Activated CD4-positive, alpha-beta T cell treated with anti-CD3 and anti-CD28 coated beads, Interleukin-2, amount 50 U/mL, for 1 hour (primary cell): Measurements from ENCODE around the gene SLC9A9.
"Not testable (repeated sequence)": the region's sequence is repeated elsewhere in the genome, so short reads cannot be mapped to it uniquely, and the experiment has no call there.

ENCODE experiments used
- DNase-seq: peaks from one replicate; pipeline ENCODE4 v3.0.0-alpha.2; 2020

SLC9A9 gene

DNA sequence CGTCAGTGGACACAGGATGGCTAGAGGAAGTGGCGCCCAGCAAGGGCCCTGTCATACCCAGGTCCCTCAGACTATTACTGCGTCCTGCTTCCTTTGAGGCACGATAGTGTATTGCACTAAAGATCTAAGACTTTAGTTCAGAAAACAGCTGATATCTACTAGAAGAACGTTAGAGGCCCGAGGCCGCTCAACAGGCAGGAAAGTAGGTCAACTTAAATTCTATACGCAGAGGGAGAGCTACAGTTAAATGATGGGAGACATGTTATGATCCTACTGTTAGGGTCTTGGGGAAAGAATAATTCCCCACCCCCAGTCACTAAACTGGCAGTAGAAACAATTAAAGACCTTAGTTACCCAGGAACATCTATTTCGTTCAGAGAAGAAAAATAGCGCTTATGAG, 410.9 kb downstream of the SLC9A9 start:
- DNase-seq = no peak

DNA sequence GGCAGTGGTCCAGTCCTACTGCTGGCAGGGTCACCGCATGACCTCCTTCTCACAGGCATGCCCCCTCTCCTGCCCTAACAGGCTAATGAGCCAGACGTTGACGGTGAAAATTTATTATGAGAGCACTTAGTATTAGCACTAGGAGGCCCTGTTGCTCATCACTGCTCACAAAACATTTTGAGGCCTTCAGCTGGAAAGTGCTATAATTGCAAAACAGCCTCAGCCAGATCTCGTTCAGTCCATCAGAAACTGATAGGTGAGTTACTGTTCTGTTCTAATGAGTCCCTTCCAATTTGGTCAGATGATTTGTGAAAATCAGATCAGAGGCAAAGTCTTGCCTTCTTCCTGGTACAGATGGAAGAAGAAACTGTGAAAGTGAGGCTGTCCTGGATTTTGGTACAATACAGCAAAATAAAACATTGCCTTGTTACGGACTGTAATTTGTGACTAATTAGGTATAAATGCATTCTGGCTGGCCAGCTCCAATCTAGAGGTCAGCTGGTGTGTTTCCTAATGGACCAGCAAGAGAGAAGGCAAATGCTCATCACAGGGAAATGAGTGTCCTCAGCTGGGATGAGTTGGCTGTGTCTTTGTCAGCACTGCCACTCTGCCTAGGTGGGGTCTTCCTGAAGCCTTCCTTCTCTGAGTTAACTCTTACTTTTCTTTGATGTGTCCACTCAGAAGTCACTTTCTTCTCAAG, 411.9 kb downstream of the SLC9A9 start:
- no peak for DNase-seq

DNA sequence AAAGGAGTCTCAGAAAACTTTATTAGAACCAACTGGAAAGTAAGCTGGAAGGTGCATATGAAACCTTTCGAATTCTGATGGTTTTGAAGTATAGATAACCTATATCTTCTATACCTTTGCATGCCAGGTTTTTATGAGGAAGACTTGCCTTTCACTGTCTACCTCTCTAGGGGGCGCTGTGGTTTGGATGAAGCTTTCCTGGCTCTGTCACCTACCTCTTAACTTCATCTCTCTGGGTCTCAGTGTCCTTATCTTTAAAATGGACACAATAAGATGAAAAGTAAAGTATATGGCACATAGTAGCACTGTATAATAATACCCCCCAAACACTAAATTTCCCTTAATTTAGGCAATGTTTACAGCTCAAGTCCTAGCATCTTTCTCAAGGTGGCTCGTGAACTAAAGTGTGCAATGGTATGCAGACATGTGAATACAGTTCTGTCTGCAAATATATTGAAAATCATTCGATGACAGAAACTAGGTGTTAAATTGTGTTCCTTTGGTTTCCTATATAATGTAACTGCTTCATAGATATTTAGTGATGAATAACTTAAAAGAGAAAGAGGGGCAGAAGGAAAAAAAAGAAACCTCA, 414.4 kb downstream of the SLC9A9 start:
- DNase-seq = peak; percentile 5

DNA sequence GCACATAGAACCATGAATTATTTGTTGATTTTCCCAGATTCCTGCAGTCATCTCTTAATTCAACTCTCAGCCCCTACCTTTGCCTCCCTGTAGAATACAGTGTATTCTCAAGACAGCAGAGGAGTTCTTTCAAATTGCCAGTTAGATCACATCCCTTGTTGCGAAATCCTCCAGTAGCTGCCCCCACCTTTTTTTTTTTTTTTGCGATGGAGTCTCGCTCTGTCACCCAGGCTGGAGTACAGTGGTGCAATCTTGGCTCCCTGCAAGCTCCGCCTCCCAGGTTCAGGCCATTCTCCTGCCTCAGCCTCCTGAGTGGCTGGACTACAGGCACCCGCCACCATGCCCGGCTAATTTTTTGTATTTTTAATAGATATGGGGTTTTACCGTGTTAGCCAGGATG, 417.0 kb downstream of the SLC9A9 start:
- DNase-seq = not testable (repeated sequence)

DNA sequence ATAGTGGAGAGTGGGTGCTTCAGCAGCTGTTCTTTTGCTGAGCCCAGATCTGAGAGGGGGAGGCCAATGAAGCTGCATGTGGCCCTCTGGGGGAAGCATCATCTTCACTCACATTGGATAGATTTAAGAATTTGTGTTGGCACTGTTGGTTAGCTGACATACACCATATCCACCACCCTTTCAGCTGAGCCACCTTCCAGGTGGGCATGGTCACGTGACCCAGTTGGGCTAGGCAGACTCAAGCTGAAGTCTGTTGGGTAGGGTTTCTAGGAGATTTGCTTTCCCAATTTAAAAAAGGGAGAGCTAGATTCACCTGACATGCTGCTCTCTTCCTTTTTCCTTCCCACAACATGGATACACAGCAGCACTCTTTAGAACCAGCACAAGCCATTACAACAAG, 417.7 kb downstream of the SLC9A9 start:
- DNase-seq = no peak

DNA sequence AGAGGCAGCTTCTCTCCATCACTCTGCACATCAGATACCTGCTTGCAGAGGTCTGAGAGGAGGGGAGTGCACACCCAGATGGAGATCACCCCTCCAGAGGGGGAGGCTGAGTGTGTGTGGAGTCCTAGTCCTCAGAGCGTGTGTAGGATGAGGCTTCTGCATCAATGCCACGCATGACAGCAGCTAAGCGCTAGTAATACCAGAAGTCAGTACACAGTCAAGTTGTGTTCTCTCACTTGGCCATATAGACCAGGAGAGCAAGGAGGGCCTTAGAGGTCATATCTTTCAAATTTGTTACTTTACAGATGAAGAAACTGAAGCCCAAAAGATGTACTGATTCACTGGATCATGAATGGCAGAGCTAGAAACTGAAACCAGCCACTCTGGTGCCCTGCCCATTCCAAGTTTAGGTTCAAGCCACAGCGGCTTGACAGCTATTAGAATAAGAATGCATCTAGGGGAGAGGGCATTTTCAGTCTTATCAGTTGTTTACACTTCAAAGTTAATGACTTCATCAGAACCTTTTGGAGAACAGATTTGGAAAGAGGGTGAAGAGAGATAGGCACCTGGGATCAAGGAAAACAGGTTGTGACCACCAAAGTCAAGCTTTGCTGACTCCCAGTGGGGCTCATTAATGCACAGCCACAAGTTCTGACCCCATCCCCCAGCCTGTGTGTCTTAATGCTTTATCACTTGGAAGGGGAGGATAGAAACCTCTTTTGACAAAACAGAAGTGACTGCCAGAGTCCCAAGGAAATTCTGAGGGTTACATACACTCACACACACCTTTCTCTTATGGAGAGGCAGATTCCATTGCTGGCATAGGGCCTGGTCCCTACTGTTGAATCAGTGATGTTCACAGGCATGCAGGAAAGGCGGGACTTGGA, 418.4 kb downstream of the SLC9A9 start:
- DNase-seq = no peak

DNA sequence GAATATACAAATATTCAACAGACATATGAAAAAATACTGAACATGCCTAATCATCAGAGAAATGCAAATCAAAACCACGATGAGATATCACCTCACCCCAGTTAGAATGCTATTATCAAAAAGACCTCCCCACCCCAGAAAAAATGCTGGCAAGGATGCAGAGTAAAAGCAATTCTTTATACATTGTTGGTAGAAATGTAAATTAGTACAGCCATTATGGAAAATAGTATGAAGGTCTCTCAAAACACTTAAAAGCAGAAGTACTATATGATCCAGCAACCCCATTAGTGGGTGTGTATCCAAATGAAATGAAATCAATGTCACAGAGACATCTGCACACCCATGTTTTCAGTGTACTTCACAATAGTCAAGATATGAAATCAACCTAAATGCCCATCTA, 420.0 kb downstream of the SLC9A9 start:
- DNase-seq = no peak

DNA sequence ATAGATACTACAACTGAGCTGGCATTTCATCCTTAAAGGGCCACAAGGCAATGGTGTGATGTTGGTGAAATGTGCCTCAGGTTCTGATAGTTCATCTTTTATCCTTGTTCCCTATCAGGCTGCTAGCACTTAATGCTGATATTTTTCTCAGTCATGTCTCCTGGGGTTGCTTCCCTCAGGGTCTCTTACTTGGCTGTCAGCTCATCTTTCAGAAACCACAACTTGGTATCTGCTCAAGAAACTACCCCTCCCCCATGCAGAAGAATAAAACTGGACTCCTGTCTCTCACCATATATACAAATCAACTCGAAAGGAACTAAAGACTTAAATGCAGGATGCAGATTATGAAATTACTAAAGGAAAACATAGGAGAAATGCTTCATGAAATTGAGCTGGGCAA, 420.6 kb downstream of the SLC9A9 start:
- no peak for DNase-seq

DNA sequence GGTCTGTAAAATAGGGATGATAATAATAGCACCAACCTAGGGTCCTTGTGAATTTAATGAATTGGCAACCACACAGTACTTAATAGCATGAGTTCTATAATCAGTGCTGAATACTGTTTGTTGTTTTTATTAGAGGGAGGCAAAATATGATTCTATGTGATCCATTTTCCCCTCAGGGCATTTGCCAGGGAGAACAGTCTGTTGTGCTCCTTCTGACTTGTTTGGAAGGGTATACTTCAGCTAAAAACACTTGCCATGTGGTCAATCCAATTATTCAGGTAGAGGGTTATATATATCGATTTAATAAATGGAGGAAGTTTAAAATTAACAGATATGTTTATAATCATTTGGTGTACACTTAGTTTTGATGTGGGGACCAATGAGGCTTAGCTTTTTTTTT, 423.4 kb downstream of the SLC9A9 start:
- DNase-seq = no peak

DNA sequence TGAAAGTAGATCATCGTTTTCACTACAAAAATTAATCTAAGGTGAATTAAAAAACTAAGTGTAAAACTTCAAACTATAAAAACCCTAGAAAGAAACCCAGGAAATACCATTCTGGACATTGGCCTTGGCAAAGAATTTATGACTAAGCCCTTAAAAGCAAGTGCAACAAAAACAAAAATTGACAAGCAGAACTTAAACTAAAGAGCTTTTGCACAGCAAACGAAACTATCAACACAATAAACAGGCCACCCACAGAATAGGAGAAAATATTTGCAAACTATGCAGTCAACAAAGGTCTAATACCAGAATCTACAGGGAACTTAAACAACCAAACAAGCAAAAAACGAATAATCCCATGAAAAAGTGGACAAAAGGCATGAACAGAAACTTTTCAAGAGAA, 426.7 kb downstream of the SLC9A9 start:
- no peak for DNase-seq

DNA sequence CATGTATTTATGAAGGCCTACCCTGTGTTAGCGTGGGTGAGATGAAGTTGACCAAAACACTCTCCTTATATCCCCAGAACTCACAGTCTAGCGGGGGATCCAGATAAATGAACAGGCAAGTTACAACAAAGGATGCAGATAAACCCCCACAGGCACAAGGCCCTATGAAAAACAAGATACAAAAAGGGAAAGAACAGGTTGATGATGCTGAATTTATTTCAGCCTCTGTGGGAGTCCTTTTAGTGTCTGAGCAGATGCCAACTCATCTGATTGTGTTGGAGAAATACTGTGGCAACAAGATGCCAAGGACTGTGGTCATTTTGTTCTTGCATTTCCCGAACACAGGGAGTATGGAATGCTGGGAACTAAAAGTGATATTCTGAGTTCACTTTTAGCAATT, 428.7 kb downstream of the SLC9A9 start:
- DNase-seq = no peak

DNA sequence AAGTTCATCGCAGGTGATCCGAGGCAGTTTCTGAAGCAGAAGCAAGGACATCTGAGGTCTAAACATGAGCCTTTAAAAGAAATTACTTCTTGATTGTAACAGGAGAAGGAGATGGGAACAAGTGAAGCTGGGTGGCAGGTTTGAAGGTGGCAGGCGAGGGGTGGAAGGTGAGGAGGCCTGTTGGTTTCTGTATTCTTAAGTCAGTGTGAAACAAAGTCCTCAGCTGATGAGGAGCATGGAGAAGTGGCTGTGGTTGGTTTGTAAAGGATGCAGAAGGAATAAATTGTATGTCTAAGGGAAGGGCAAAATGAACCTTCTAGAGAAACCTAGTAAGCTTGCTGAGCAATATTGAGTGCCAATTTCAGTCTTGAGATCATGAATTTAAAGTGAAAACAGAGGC, 429.9 kb downstream of the SLC9A9 start:
- DNase-seq = no peak

DNA sequence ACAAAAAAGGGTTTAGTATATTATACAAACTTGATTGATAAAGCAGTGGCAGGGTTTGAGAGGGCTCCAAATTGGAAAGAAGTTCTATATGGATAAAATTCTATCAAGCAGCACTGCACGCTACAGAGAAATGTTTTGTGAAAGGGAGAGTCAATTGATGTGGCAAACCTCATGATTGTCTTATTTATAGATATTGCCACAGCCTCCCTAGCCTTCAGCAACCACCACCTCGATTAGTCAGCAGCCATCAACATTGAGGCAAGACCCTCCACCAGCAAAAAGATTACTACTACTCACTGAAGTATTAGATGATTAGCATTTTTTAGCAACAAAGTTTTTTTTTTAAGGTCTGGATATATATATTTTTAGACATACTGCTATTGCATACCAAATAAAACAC, 432.0 kb downstream of the SLC9A9 start:
- DNase-seq = no peak

DNA sequence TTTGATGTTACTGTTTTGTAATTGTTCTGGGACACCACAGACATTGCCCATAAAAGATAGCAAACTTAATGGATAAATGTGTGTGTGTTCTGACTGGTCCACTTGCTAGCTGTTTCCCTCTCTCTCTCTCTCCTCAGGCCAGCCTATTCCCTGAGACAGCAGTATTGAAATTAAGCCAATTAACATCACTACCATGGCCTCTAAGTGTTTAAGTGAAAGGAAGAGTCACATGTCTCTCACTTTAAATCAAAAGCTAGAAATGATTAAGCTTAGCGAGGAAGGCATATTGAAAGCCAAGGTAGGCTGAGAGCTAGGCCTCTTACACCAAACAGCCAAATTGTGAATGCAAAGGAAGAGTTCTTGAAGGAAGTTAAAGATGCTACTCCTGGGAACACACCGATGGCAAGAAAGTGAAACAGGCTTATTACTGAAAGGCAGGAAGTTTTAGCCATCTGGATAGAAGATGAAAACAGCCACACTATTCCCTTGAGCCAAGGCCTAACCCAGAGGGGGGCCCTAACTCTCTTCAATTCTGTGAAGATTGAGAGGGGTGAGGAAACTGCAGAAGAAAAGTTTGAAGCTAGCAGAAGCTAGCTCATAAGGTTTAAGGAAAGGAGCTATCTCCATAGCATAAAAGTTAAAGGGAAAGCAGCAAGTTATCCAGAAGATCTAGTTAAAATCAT, 433.6 kb downstream of the SLC9A9 start:
- no peak for DNase-seq

DNA sequence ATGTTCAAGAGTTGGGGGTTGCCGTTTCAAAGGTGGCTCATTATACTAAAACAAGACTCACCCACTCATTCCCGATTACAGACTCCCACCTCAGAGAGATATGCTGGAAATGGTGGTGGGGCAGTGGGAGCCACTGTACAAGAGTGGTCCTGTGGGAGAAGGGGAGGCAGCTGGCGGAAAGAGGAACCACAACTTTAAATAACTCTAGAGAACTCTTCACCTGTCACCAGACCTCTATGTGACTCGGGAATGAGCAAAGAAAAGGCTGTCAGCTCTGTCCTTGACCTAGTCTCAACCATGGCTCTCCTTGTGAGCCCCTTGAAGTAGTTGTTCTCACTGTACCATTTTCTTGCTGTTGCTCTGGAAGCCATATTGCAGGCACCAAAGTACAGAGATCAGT, 434.9 kb downstream of the SLC9A9 start:
- no peak for DNase-seq

DNA sequence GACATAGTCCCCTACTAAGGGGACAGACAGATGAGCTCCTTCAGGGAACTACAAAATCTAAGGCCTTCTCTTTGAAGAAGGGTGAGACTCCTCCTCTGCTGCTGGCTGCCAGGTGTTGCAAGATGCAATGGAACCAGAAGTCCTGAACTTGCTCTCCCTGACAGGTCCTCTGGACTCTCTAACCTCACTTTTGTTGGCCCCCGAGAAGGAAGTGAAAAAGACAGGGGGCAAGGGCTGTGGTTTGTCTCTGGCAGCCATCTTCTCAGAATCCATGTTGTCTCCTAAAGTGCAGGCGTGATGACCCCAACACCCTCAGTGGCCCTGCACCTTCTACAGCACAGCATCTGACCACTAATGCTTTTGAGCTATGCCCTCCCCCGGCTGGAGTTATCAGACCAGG, 436.2 kb downstream of the SLC9A9 start:
- DNase-seq = no peak

DNA sequence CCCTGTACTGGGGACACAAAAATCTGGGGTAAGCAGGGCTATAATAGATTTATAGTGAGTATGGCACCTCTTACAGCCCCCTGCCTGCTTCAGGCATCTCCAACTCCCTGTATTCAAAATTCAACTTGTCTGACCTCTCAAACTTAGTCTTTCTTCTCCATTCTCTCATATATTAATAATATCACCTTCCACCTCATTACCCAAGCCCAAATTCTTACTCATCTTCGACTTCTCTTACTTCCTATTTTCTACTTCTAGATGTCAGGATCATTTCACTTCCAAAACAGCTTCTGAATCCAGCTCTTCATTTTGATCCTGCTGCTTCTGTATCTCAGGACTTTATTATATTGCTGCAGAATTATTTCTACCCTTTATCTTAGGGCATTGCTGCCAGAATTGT, 438.0 kb downstream of the SLC9A9 start:
- DNase-seq = no peak

DNA sequence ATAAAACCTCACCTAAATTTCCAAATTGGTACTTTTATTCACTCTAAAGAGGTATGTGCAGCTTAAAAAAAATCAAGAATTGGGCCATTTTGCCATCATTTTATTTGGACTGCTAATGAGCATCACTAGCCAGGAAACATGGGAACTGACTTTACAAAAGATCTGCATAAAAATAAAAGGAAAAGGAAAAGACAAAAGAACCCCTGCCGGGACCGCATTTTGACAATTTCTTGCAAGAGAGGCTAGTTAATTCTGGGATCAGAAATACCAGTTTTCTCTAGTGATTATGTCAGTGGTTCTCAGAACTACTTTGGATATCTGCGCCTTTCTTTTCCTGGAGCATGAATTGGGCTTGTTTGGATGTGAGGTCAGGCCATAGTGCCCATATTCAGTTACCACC, 439.5 kb downstream of the SLC9A9 start:
- no peak for DNase-seq

DNA sequence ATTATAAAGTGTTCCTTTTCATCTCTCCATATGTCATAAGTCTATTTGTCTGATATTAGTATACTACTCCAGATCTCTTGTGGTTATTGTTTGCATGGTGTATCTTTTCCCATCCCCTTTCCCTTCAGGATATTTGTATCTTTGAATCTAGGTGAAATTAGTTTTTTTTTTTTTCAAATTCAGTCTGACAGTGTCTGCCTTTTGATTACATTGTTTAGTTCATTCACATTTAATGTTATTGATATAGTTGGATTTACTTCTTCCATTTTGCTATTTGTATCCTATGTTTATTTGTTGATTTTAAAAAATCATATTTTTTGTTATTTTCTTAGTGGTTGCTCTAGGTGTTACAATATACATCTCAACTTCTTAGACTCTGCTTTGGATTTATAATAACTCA, 445.7 kb downstream of the SLC9A9 start:
- DNase-seq = no peak

DNA sequence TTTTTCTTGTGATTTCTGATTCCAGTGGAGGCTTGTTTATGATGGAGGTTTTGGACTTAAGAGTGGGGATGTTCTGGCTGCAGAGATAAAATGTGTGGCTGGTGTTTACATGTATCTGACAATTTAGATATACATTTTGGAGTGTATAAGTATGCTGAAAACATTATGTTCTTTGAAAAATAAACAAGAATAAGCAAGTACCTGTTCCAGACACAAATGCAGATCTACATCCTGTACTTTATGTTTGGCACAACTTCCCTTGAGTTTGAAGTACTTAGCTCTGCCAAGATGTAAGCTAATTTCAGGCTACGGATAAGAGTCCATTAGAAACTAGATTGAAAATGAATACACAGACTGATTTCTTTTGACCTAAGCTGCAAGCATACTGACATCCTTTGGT, 451.5 kb downstream of the SLC9A9 start:
- no peak for DNase-seq

DNA sequence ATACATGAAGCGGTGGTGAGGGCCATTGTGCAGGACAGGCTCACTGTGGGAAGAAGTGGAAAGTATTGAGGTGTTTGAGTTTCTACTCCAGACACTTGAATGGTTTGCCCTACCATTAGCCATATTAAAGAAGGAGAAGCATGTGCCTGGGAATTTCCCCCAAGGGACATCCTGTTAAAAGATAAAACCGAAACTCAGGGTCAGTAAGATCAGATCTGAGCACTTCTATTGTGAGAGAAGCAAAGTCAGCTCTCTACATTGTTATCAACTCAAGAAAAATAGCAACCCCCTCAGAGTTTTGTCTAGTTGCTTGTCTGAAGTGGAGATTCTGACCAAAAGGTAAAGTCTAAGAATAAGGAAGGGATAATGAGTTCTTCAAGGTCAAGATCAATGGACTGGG, 458.9 kb downstream of the SLC9A9 start:
- no peak for DNase-seq

DNA sequence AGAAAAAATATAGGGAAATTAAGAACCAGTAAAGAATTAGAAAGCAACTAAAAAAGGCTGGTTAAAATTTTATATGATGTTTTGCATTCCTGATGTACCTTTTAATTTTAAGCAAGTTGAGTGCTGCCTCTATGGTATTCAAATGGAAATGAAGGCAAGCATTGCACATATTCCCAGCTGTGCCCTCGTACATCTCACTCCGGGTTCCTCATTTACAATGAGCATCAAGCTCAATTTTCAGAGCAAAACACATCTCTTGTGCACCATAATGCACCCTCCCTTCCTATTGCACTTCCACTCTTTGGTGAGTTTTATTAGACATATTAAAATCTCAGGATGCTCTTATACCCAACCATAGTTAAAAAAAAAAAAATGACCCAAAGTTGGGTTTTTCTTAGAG, 460.8 kb downstream of the SLC9A9 start:
- no peak for DNase-seq

DNA sequence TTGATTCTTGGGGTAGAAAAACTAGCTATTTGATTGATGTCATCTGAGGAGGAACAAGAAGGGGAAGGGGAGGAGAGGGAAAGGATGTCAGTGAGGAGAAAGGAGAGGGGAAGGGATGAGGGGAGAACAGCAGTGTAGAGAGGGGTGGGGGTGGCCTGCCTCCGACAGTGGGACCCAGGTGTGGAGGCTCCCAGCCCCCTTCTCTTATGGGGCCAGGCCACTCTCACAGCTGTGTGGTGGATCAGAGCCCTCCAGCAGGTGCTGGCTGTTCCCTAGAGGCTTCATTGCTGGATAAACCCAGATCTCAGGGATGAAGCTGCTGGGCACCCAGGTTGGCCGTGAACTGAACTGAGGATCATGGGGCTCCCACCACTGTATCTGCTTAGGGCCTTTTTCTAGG, 464.2 kb downstream of the SLC9A9 start:
- DNase-seq = no peak

DNA sequence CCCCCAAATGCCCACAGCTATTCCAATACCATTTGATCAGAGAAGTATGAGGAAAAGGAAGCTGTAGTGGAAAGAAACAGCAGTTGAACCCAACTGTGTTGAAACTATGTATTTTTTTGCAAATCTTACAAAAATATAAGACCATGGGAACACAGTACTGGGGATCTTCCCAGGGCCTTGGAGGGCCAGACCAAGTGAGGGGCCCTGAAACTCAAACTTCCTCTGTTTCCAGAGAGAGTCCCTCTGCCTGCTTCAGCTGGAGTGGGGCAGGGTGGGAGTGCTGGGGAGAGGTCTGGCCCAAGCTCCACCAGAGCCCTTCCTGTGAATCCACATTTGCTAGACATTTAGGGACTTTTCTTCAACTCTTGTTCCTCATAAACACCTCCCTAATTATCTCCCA, 464.8 kb downstream of the SLC9A9 start:
- DNase-seq = no peak
